GM20000 (cell line): ENCODE measurements around the gene MCM6.
"Not testable (repeated sequence)": the region's sequence is repeated elsewhere in the genome, so short reads cannot be mapped to it uniquely, and the experiment has no call there.

Experiments used
- DNase-seq: peaks from one replicate; pipeline ENCODE4 v3.0.0; 2012; ENCODE audit warnings: low spot score
- CTCF ChIP-seq: IDR thresholded peaks from 2 replicates; pipeline ENCODE4 v1.5.1; 2012; ENCODE audit warnings: mild to moderate bottlenecking, control low read depth; ENCODE audit errors: extremely low read depth, missing control alignments

Gene MCM6

GRCh38 chr2:135796606-135797005 is 79.6 kb downstream of the MCM6 start:
- DNase-seq = no peak
- TF ChIP-seq CTCF = no peak

- DNase-seq = not testable (repeated sequence)
These were observed 80.6 kb downstream of the MCM6 start for GRCh38 chr2:135795641-135796040.

GRCh38 chr2:135792401-135793150 is 83.7 kb downstream of the MCM6 start:
- no peak for TF ChIP-seq CTCF
- no peak for DNase-seq

- no peak for DNase-seq
- TF ChIP-seq CTCF = no peak
These were observed 84.6 kb downstream of the MCM6 start for GRCh38 chr2:135791418-135792190.

- DNase-seq = no peak
- TF ChIP-seq CTCF = no peak
These were observed 85.8 kb downstream of the MCM6 start for GRCh38 chr2:135790423-135790822.
